Prostate gland (tissue), 2 donors: ENCODE results near the gene SGPL1.

Experiments
- CTCF ChIP-seq, 4 experiments: fragments of 200-600 bp in 2 of 4; fragments of 450-650 bp in 2 of 4; sonication (generic) in 2 of 4; IDR thresholded peaks; 1 replicate in 3 of 4; 2 replicates in 1 of 4; pipeline ENCODE4 v1.5.1; 2016 to 2019; ENCODE audit warnings: antibody characterized with exemption in 4 of 4, mild to moderate bottlenecking in 2 of 4, moderate library complexity in 2 of 4
- POLR2A ChIP-seq: fragments of 450-650 bp; IDR thresholded peaks from one replicate; pipeline ENCODE4 v1.6.1; 2016; ENCODE audit warnings: antibody characterized with exemption, mild to moderate bottlenecking

- TF ChIP-seq CTCF (IDR thresholded peaks at IDR 0.05) (no peak), POLR2A (no peak)
Observed at GRCh38 chr10:70916241-70916640, 100.5 kb downstream of the SGPL1 start.
